ENCODE data around the gene VSTM4. TPM values are rescaled to one million over a fixed set of nuclear protein-coding genes. Genes with fewer than 3 reads are reported as not detected.

VSTM4 gene
- total RNA-seq, 2 donors from 2014 or later, result 1.2 to 3.1 TPM

GRCh38 chr10:49008091-49008490 is 107.2 kb downstream of the VSTM4 start:
- Histone ChIP-seq H3K9ac (ENCODE audit: low read depth in 2 of 2, low read length in 2 of 2) (no peak overlapping the region), H3K4me3 (no peak overlapping the region), H3K9me3 (no peaks in the 10 kb centered on the region), H3K36me3 (no peaks in the 10 kb centered on the region), H3K27ac (no peak overlapping the region), H3K27me3 (no peaks in the 10 kb centered on the region), H3K4me1 (peaks cover 2% of the 10 kb centered on the region)
- intact Hi-C loops (cut with DNase I), result no loop called here
- DNase-seq, result no peak
- TF ChIP-seq CTCF (IDR thresholded peaks at IDR 0.05), result no peak

- Histone ChIP-seq H3K27me3 (no peaks in the 10 kb centered on the region), H3K4me3 (no peak overlapping the region), H3K36me3 (no peaks in the 10 kb centered on the region), H3K9me3 (no peaks in the 10 kb centered on the region), H3K4me1 (peaks cover 2% of the 10 kb centered on the region), H3K9ac (ENCODE audit: low read depth in 2 of 2, low read length in 2 of 2) (no peak overlapping the region), H3K27ac (no peak overlapping the region)
- no peak for DNase-seq
- no peak for TF ChIP-seq CTCF (IDR thresholded peaks at IDR 0.05)
- intact Hi-C loops (cut with DNase I), result no loop called here
Measured at GRCh38 chr10:49007129-49007528, 108.2 kb downstream of the VSTM4 start.

GRCh38 chr10:49005270-49005669 is 110.1 kb downstream of the VSTM4 start:
- H3K27me3 ChIP-seq, result no peaks in the 10 kb centered on the region
- intact Hi-C loops (cut with DNase I), result no loop called here
- no peaks in the 10 kb centered on the region for H3K9me3 ChIP-seq

GRCh38 chr10:49001870-49002672 is 113.3 kb downstream of the VSTM4 start:
- no peak for TF ChIP-seq CTCF (IDR thresholded peaks at IDR 0.05)
- no peak for DNase-seq
- no peaks in the 10 kb centered on the region for H3K36me3 ChIP-seq
- H3K9ac ChIP-seq (ENCODE audit: low read depth in 2 of 2, low read length in 2 of 2), result no peak overlapping the region
- H3K4me3 ChIP-seq, result no peak overlapping the region
- H3K27ac ChIP-seq, result no peak overlapping the region
- H3K4me1 ChIP-seq, result no peaks in the 10 kb centered on the region
- H3K27me3 ChIP-seq, result no peaks in the 10 kb centered on the region
- no peaks in the 10 kb centered on the region for H3K9me3 ChIP-seq
- intact Hi-C loops (cut with DNase I), result no loop called here

More at GRCh38 chr10:49005270-49005669, 110.1 kb downstream of the VSTM4 start:
- H3K9ac ChIP-seq (ENCODE audit: low read depth in 2 of 2, low read length in 2 of 2), result no peak overlapping the region
- DNase-seq, result no peak
- H3K4me1 ChIP-seq, result peaks cover under 1% of the 10 kb centered on the region
- no peak overlapping the region for H3K27ac ChIP-seq
- H3K4me3 ChIP-seq, result no peak overlapping the region
- H3K36me3 ChIP-seq, result no peaks in the 10 kb centered on the region
- TF ChIP-seq CTCF (IDR thresholded peaks at IDR 0.05), result no peak

- intact Hi-C loops (cut with DNase I), result no loop called here
- H3K36me3 ChIP-seq, result no peaks in the 10 kb centered on the region
- H3K4me1 ChIP-seq, result no peaks in the 10 kb centered on the region
- TF ChIP-seq CTCF (IDR thresholded peaks at IDR 0.05), result no peak
- no peaks in the 10 kb centered on the region for H3K27me3 ChIP-seq
- no peaks in the 10 kb centered on the region for H3K9me3 ChIP-seq
- H3K27ac ChIP-seq, result no peak overlapping the region
- no peak overlapping the region for H3K4me3 ChIP-seq
- no peak for DNase-seq
- no peak overlapping the region for H3K9ac ChIP-seq (ENCODE audit: low read depth in 2 of 2, low read length in 2 of 2)
Measured at GRCh38 chr10:49001402-49001801, 113.9 kb downstream of the VSTM4 start.
